WERI-Rb-1 (cell line): Measurements from ENCODE around the gene MICALL2.

ENCODE experiments used
- DNase-seq: peaks from one replicate; pipeline ENCODE4 v3.0.0-alpha.2; 2020
- H3K27ac ChIP-seq: fragments of 250-450 bp; sonication (Bioruptor Pico); 2 replicates; pipeline ENCODE4 v1.5.1; 2020; ENCODE audit warnings: mild to moderate bottlenecking, moderate library complexity
- H3K27me3 ChIP-seq: fragments of 250-450 bp; sonication (Bioruptor Pico); 2 replicates; pipeline ENCODE4 v1.5.1; 2021; ENCODE audit warnings: mild to moderate bottlenecking, low read depth, moderate library complexity; ENCODE audit not compliant: insufficient read depth, severe bottlenecking
- H3K36me3 ChIP-seq: fragments of 250-450 bp; sonication (Bioruptor Pico); 2 replicates; pipeline ENCODE4 v1.5.1; 2020; ENCODE audit warnings: mild to moderate bottlenecking, moderate library complexity
- H3K4me3 ChIP-seq: 2 replicates; pipeline ENCODE4 v1.5.1; 2011; ENCODE audit warnings: low read depth, mild to moderate bottlenecking, control low read depth, low read length
- H3K9me3 ChIP-seq: fragments of 250-450 bp; sonication (Bioruptor Pico); 2 replicates; pipeline ENCODE4 v1.5.1; 2021; ENCODE audit warnings: mild to moderate bottlenecking, moderate library complexity; ENCODE audit not compliant: severe bottlenecking
- CTCF ChIP-seq: IDR thresholded peaks from 2 replicates; pipeline ENCODE4 v1.5.1; 2011; ENCODE audit warnings: low read depth, mild to moderate bottlenecking, control low read depth, inconsistent platforms, low read length

MICALL2 gene

GRCh38 chr7:1483536-1484505, 24.6 kb upstream of the MICALL2 start:
- no peaks in the 10 kb centered on the region for H3K9me3 ChIP-seq
- peaks cover 61% of the 10 kb centered on the region for H3K36me3 ChIP-seq
- no peak for DNase-seq
- H3K4me3 ChIP-seq, result no peak overlapping the region
- TF ChIP-seq CTCF, result no peak
- H3K27ac ChIP-seq, result no peak overlapping the region
- no peaks in the 10 kb centered on the region for H3K27me3 ChIP-seq

- Histone ChIP-seq H3K9me3 (no peaks in the 10 kb centered on the region), H3K36me3 (peaks cover 67% of the 10 kb centered on the region), H3K27ac (no peak overlapping the region), H3K27me3 (no peaks in the 10 kb centered on the region), H3K4me3 (no peak overlapping the region)
- TF ChIP-seq CTCF, result no peak
- no peak for DNase-seq
These were observed 23.8 kb upstream of the MICALL2 start for GRCh38 chr7:1483079-1483478.

- Histone ChIP-seq H3K27ac (no peak overlapping the region), H3K9me3 (no peaks in the 10 kb centered on the region), H3K4me3 (no peak overlapping the region), H3K27me3 (no peaks in the 10 kb centered on the region), H3K36me3 (peaks cover 71% of the 10 kb centered on the region)
- TF ChIP-seq CTCF, result no peak
- DNase-seq, result no peak
These were observed 22.0 kb upstream of the MICALL2 start for GRCh38 chr7:1481300-1481699.

GRCh38 chr7:1480670-1481069, 21.4 kb upstream of the MICALL2 start:
- no peak overlapping the region for H3K27ac ChIP-seq
- TF ChIP-seq CTCF, result 0 out of 2 replicates have a peak, but pooled peaks have one; percentile 10
- H3K9me3 ChIP-seq, result no peaks in the 10 kb centered on the region
- peak; percentile 33 for DNase-seq
- no peaks in the 10 kb centered on the region for H3K27me3 ChIP-seq
- H3K36me3 ChIP-seq, result peaks cover 74% of the 10 kb centered on the region
- no peak overlapping the region for H3K4me3 ChIP-seq

GRCh38 chr7:1479287-1479686, 20.0 kb upstream of the MICALL2 start:
- H3K27me3 ChIP-seq, result no peaks in the 10 kb centered on the region
- DNase-seq, result no peak
- no peaks in the 10 kb centered on the region for H3K9me3 ChIP-seq
- H3K27ac ChIP-seq, result no peak overlapping the region
- no peak for TF ChIP-seq CTCF
- no peak overlapping the region for H3K4me3 ChIP-seq
- peaks cover 78% of the 10 kb centered on the region for H3K36me3 ChIP-seq
